ENCODE data around the gene OTX1. TPM values are rescaled to one million over a fixed set of nuclear protein-coding genes. Genes with fewer than 3 reads are reported as not detected.

The OTX1 gene
- total RNA-seq, 4 donors from 2014 or later: not detected

GRCh38 chr2:63058921-63059792 is 8.5 kb downstream of the OTX1 start:
- Histone ChIP-seq H3K4me3 (no peak overlapping the region), H3K9me3 (no peaks in the 10 kb centered on the region), H3K27ac (no peak overlapping the region), H3K27me3 (peaks cover 53 to 96% of the 10 kb centered on the region in 2 donors), H3K4me1 (peaks cover 0 to 18% of the 10 kb centered on the region in 2 donors), H3K36me3 (no peaks in the 10 kb centered on the region)
- intact Hi-C loops (cut with DNase I; ENCODE audit: low total_unique reads): no loop called here
- no peak for TF ChIP-seq POLR2A (IDR thresholded peaks at IDR 0.05)
- TF ChIP-seq CTCF (IDR thresholded peaks at IDR 0.05): no peak
- no peak for DNase-seq

- Histone ChIP-seq H3K27ac (no peak overlapping the region), H3K36me3 (no peaks in the 10 kb centered on the region), H3K9me3 (no peaks in the 10 kb centered on the region), H3K27me3 (peaks cover 47 to 94% of the 10 kb centered on the region in 2 donors), H3K4me1 (peaks cover 0 to 18% of the 10 kb centered on the region in 2 donors), H3K4me3 (no peak overlapping the region)
- intact Hi-C loops (cut with DNase I; ENCODE audit: low total_unique reads): no loop called here
- no peak for TF ChIP-seq POLR2A (IDR thresholded peaks at IDR 0.05)
- no peak for TF ChIP-seq CTCF (IDR thresholded peaks at IDR 0.05)
- no peak for DNase-seq
Observed at GRCh38 chr2:63059793-63060471, 9.3 kb downstream of the OTX1 start.

GRCh38 chr2:63060472-63060991 is 9.9 kb downstream of the OTX1 start:
- intact Hi-C loops (cut with DNase I; ENCODE audit: low total_unique reads): no loop called here
- H3K27me3 ChIP-seq: peaks cover 46 to 94% of the 10 kb centered on the region in 2 donors
- peaks cover 0 to 16% of the 10 kb centered on the region in 2 donors for H3K4me1 ChIP-seq
- no peaks in the 10 kb centered on the region for H3K9me3 ChIP-seq
- no peak overlapping the region for H3K4me3 ChIP-seq
- H3K27ac ChIP-seq: no peak overlapping the region
- DNase-seq: no peak
- no peaks in the 10 kb centered on the region for H3K36me3 ChIP-seq
- TF ChIP-seq POLR2A (IDR thresholded peaks at IDR 0.05) (no peak), CTCF (IDR thresholded peaks at IDR 0.05) (no peak)

- DNase-seq: no peak
- Histone ChIP-seq H3K9me3 (no peaks in the 10 kb centered on the region), H3K4me3 (no peak overlapping the region), H3K27ac (no peak overlapping the region), H3K36me3 (no peaks in the 10 kb centered on the region), H3K27me3 (peaks cover 12 to 65% of the 10 kb centered on the region in 2 donors), H3K4me1 (no peaks in the 10 kb centered on the region)
- intact Hi-C loops (cut with DNase I; ENCODE audit: low total_unique reads): no loop called here
- TF ChIP-seq POLR2A (IDR thresholded peaks at IDR 0.05) (no peak), CTCF (IDR thresholded peaks at IDR 0.05) (no peak)
Observed at GRCh38 chr2:63064197-63064596, 13.6 kb downstream of the OTX1 start.

GRCh38 chr2:63064661-63065060 is 14.0 kb downstream of the OTX1 start:
- intact Hi-C loops (cut with DNase I; ENCODE audit: low total_unique reads): no loop called here
- H3K9me3 ChIP-seq: no peaks in the 10 kb centered on the region
- TF ChIP-seq CTCF (IDR thresholded peaks at IDR 0.05): no peak
- no peak for TF ChIP-seq POLR2A (IDR thresholded peaks at IDR 0.05)

More at GRCh38 chr2:63064661-63065060, 14.0 kb downstream of the OTX1 start:
- Histone ChIP-seq H3K4me1 (no peaks in the 10 kb centered on the region), H3K4me3 (no peak overlapping the region), H3K36me3 (no peaks in the 10 kb centered on the region), H3K27ac (no peak overlapping the region), H3K27me3 (peaks cover 8 to 61% of the 10 kb centered on the region in 2 donors)
- DNase-seq: no peak

Data from uterus (tissue), 4 donors.